H9 (cell line): Measurements from ENCODE around the gene PM20D1. TPM values are rescaled to one million over a fixed set of nuclear protein-coding genes. Genes with fewer than 3 reads are reported as not detected.

Experiments used
- DNase-seq: peaks from one replicate; pipeline ENCODE4 v3.0.0-alpha.2; 2017
- H2AFZ ChIP-seq: one replicate; pipeline ENCODE4 v1.6.1; 2013; ENCODE audit warnings: mild to moderate bottlenecking, low read length, control low read depth, moderate library complexity
- H2AK5ac ChIP-seq: 2 replicates; pipeline ENCODE4 v1.6.1; 2013; ENCODE audit warnings: low read length, control low read depth, mixed read lengths; ENCODE audit not compliant: insufficient read length
- H2BK120ac ChIP-seq: one replicate; pipeline ENCODE4 v1.6.1; 2013; ENCODE audit warnings: low read depth, mild to moderate bottlenecking, low read length, control low read depth, inconsistent platforms; ENCODE audit not compliant: poor library complexity, severe bottlenecking
- H2BK12ac ChIP-seq: 2 replicates; pipeline ENCODE4 v1.6.1; 2013; ENCODE audit warnings: low read length, control low read depth, mixed read lengths, low read depth; ENCODE audit not compliant: insufficient read length
- H2BK15ac ChIP-seq: 2 replicates; pipeline ENCODE4 v1.6.1; 2013; ENCODE audit warnings: low read depth, low read length, control low read depth
- H2BK20ac ChIP-seq: one replicate; pipeline ENCODE4 v1.6.1; 2013; ENCODE audit warnings: low read depth, mild to moderate bottlenecking, low read length, control low read depth, inconsistent platforms; ENCODE audit not compliant: poor library complexity, severe bottlenecking
- H2BK5ac ChIP-seq: 2 replicates; pipeline ENCODE4 v1.6.1; 2013; ENCODE audit warnings: low read length, control low read depth, mixed read lengths; ENCODE audit not compliant: insufficient read length
- H3K14ac ChIP-seq: 2 replicates; pipeline ENCODE4 v1.6.1; 2013; ENCODE audit warnings: low read length, control low read depth; ENCODE audit not compliant: insufficient read depth
- H3K18ac ChIP-seq: 2 replicates; pipeline ENCODE4 v1.6.1; 2013; ENCODE audit warnings: low read depth, mild to moderate bottlenecking, mixed read lengths, low read length, control low read depth; ENCODE audit not compliant: insufficient read length
- H3K23ac ChIP-seq: 2 replicates; pipeline ENCODE4 v1.6.1; 2013; ENCODE audit warnings: low read length, control low read depth, mixed read lengths, low read depth; ENCODE audit not compliant: insufficient read length
- H3K23me2 ChIP-seq: 2 replicates; pipeline ENCODE4 v1.6.1; 2013; ENCODE audit warnings: low read depth, mild to moderate bottlenecking, mixed read lengths, low read length, control low read depth; ENCODE audit not compliant: insufficient read length, poor library complexity, severe bottlenecking
- H3K27ac ChIP-seq: 2 replicates; pipeline ENCODE4 v1.5.1; 2013; ENCODE audit warnings: low read length, control low read depth, mixed read lengths, low read depth; ENCODE audit not compliant: insufficient read length
- H3K27me3 ChIP-seq: 2 replicates; pipeline ENCODE4 v1.6.1; 2013; ENCODE audit warnings: low read length, control low read depth, inconsistent platforms; ENCODE audit not compliant: insufficient read depth
- H3K4ac ChIP-seq: 2 replicates; pipeline ENCODE4 v1.6.1; 2013; ENCODE audit warnings: low read depth, mild to moderate bottlenecking, control low read depth, inconsistent platforms, low read length, moderate library complexity
- H3K4me1 ChIP-seq: 2 replicates; pipeline ENCODE4 v1.6.1; 2013; ENCODE audit warnings: low read length, control low read depth, inconsistent platforms; ENCODE audit not compliant: insufficient read depth
- H3K4me2 ChIP-seq: 2 replicates; pipeline ENCODE4 v1.6.1; 2013; ENCODE audit warnings: low read length, control low read depth, mixed read lengths; ENCODE audit not compliant: insufficient read length, insufficient read depth
- H3K56ac ChIP-seq: 2 replicates; pipeline ENCODE4 v1.6.1; 2013; ENCODE audit warnings: low read depth, mild to moderate bottlenecking, mixed read lengths, low read length, control low read depth; ENCODE audit not compliant: insufficient read length
- H3K79me1 ChIP-seq: 2 replicates; pipeline ENCODE4 v1.6.1; 2013; ENCODE audit warnings: low read depth, mild to moderate bottlenecking, moderate library complexity, low read length, control low read depth, inconsistent platforms; ENCODE audit not compliant: insufficient read depth, poor library complexity, severe bottlenecking
- H3K79me2 ChIP-seq: 2 replicates; pipeline ENCODE4 v1.6.1; 2013; ENCODE audit warnings: low read length, control low read depth, inconsistent platforms; ENCODE audit not compliant: insufficient read depth
- H3K9ac ChIP-seq: 2 replicates; pipeline ENCODE4 v1.6.1; 2013; ENCODE audit warnings: low read length, control low read depth, mixed read lengths; ENCODE audit not compliant: insufficient read length; ENCODE audit errors: extremely low read depth
- H3K9me3 ChIP-seq: one replicate; pipeline ENCODE4 v1.6.1; 2013; ENCODE audit warnings: low read depth, low read length, inconsistent platforms; ENCODE audit not compliant: control insufficient read depth
- H3T11ph ChIP-seq: one replicate; pipeline ENCODE4 v1.6.1; 2013; ENCODE audit warnings: mild to moderate bottlenecking, low read length, control low read depth, inconsistent platforms
- H4K20me1 ChIP-seq: one replicate; pipeline ENCODE4 v1.6.1; 2013; ENCODE audit not compliant: control insufficient read depth, insufficient read length, insufficient read depth
- H4K5ac ChIP-seq: 2 replicates; pipeline ENCODE4 v1.6.1; 2013; ENCODE audit warnings: low read depth, mild to moderate bottlenecking, mixed read lengths, low read length, control low read depth; ENCODE audit not compliant: insufficient read length
- H4K8ac ChIP-seq: replicated peaks from 2 replicates; pipeline ENCODE4 v1.6.1; 2013; ENCODE audit warnings: low read length, control low read depth, mixed read lengths, low read depth; ENCODE audit not compliant: insufficient read length
- H4K91ac ChIP-seq: 2 replicates; pipeline ENCODE4 v1.6.1; 2013; ENCODE audit warnings: low read depth, mild to moderate bottlenecking, moderate library complexity, mixed read lengths, low read length, control low read depth; ENCODE audit not compliant: insufficient read length
- H3K27ac Mint-ChIP-seq, 3 experiments: 2 replicates in 2 of 3; 3 replicates in 1 of 3; pipeline ENCODE4 v1.8.0; 2020 to 2021; ENCODE audit warnings: mixed read lengths in 3 of 3, mild to moderate bottlenecking in 1 of 3, moderate library complexity in 1 of 3
- H3K27me3 Mint-ChIP-seq: 2 replicates; pipeline ENCODE4 v1.8.0; 2021; ENCODE audit warnings: low read depth, mild to moderate bottlenecking, moderate library complexity, mixed read lengths
- H3K36me3 Mint-ChIP-seq, 3 experiments: 2 replicates in 2 of 3; 3 replicates in 1 of 3; pipeline ENCODE4 v1.8.0; 2020 to 2021; ENCODE audit warnings: low read depth in 3 of 3, mixed read lengths in 3 of 3; ENCODE audit not compliant: insufficient read depth in 1 of 3
- H3K4me1 Mint-ChIP-seq, 2 experiments: 2 replicates each; pipeline ENCODE4 v1.8.0; 2020; ENCODE audit warnings: mixed read lengths in 2 of 2
- H3K4me3 Mint-ChIP-seq, 2 experiments: 2 replicates in 1 of 2; 3 replicates in 1 of 2; pipeline ENCODE4 v1.8.0; 2020 to 2021; ENCODE audit warnings: mild to moderate bottlenecking in 2 of 2, mixed read lengths in 2 of 2, moderate library complexity in 1 of 2
- H3K9me3 Mint-ChIP-seq, 2 experiments: 2 replicates in 1 of 2; 3 replicates in 1 of 2; pipeline ENCODE4 v1.8.0; 2020; ENCODE audit warnings: mild to moderate bottlenecking in 2 of 2, mixed read lengths in 2 of 2, moderate library complexity in 1 of 2
- CTCF ChIP-seq: fragments of 200-600 bp; sonication (generic); conservative IDR thresholded peaks from 3 replicates; pipeline ENCODE4 v1.8.0; 2021; ENCODE audit warnings: antibody characterized with exemption, mild to moderate bottlenecking
- WGBS: extraction: QIAGEN DNeasy Blood & Tissue Kit; methylation state at CpG from one replicate; pipeline ENCODE4 v1.1.7; 2013; ENCODE audit warnings: missing lambda C conversion rate, low lambda C conversion rate, mixed read lengths; ENCODE audit not compliant: insufficient read length; ENCODE audit errors: extremely low coverage; 5-methylcytosine and 5-hydroxymethylcytosine counted together
- total RNA-seq: library from RNA; stranded (reverse); gene quantifications from 2 replicates; pipeline ENCODE4 v1.2.1, GENCODE V29; 2021

PM20D1 gene
- total RNA-seq, 1 experiment from 2014 or later, result not detected

- no peak overlapping the region for H3T11ph ChIP-seq
- WGBS, result no CpG with 5 or more reads among the region's 8 CpGs
- peaks cover 14 to 33% (median 19%) of the 10 kb centered on the region in 3 experiments for H3K36me3 Mint-ChIP-seq
- H3K18ac ChIP-seq, result no peak overlapping the region
- no peak overlapping the region for H2BK20ac ChIP-seq
- no peak overlapping the region for H2AFZ ChIP-seq
- H4K5ac ChIP-seq, result no peak overlapping the region
- H4K20me1 ChIP-seq, result no peaks in the 10 kb centered on the region
- no peak overlapping the region for H3K27ac ChIP-seq
- no peak overlapping the region for H2BK12ac ChIP-seq
- H3K23ac ChIP-seq, result no peak overlapping the region
- no peak overlapping the region for H3K4ac ChIP-seq
- H3K9me3 Mint-ChIP-seq, result no peaks in the 10 kb centered on the region
- H4K8ac ChIP-seq, result no peak overlapping the region
- H3K23me2 ChIP-seq, result no peaks in the 10 kb centered on the region
- H3K4me3 Mint-ChIP-seq, result no peak overlapping the region
- no peak overlapping the region for H2AK5ac ChIP-seq
- no peaks in the 10 kb centered on the region for H3K9me3 ChIP-seq
- no peak overlapping the region for H2BK120ac ChIP-seq
- H3K4me1 ChIP-seq, result no peaks in the 10 kb centered on the region
- H3K27ac Mint-ChIP-seq, result peak overlapping the region in 1 of 3 experiments; percentile 8; a peak in 1 of 7 replicates
- H3K27me3 ChIP-seq, result no peaks in the 10 kb centered on the region
- H3K79me1 ChIP-seq, result no peaks in the 10 kb centered on the region
- no peak overlapping the region for H3K9ac ChIP-seq
- TF ChIP-seq CTCF, result no peak
- no peak overlapping the region for H3K14ac ChIP-seq
- H2BK15ac ChIP-seq, result no peak overlapping the region
- H3K4me1 Mint-ChIP-seq, result peaks cover 11% of the 10 kb centered on the region in 2 experiments
- no peak for DNase-seq
- H3K56ac ChIP-seq, result no peak overlapping the region
- no peak overlapping the region for H3K4me2 ChIP-seq
- H3K27me3 Mint-ChIP-seq, result no peaks in the 10 kb centered on the region
- H2BK5ac ChIP-seq, result no peak overlapping the region
- H3K79me2 ChIP-seq, result no peaks in the 10 kb centered on the region
- H4K91ac ChIP-seq, result no peak overlapping the region
These were observed 47.9 kb downstream of the PM20D1 start for GRCh38 chr1:205802060-205802459.
